ENCODE data around the gene LIN37. TPM values are rescaled to one million over a fixed set of nuclear protein-coding genes. Genes with fewer than 3 reads are reported as not detected.

The LIN37 gene
- polyA plus RNA-seq (ENCODE audit: insufficient read length in 10 of 10), result 10 to 100 TPM in 4 of 10 donors, 1 to 10 TPM in 6; 7.9 to 13.1 (median 9.6) TPM
- long read RNA-seq, donor 1, partial matches to known transcripts, result 0 of 3 reads
- long read RNA-seq, donor 1, other reads (novel, unspliced or antisense), result 0 of 3 reads
- long read RNA-seq, donor 2, partial matches to known transcripts, result 0 of 1 reads
- long read RNA-seq, donor 2, other reads (novel, unspliced or antisense), result 0 of 1 reads
- long read RNA-seq, donor 3, result 0 reads
- long read RNA-seq, donor 4, partial matches to known transcripts, result 0 of 2 reads
- long read RNA-seq, donor 4, other reads (novel, unspliced or antisense), result 0 of 2 reads
- long read RNA-seq, donor 5, partial matches to known transcripts, result 0 of 2 reads
- long read RNA-seq, donor 5, other reads (novel, unspliced or antisense), result 0 of 2 reads
- long read RNA-seq, donor 6, partial matches to known transcripts, result 0 of 1 reads
- long read RNA-seq, donor 6, other reads (novel, unspliced or antisense), result 0 of 1 reads
- long read RNA-seq, donor 7, partial matches to known transcripts, result 0 of 2 reads
- long read RNA-seq, donor 7, other reads (novel, unspliced or antisense), result 0 of 2 reads
- long read RNA-seq, donor 8, partial matches to known transcripts, result 0 of 1 reads
- long read RNA-seq, donor 8, other reads (novel, unspliced or antisense), result 0 of 1 reads
- long read RNA-seq, donor 9, result 0 reads

GRCh38 chr19:35748106-35749020 lies at the start of gene LIN37:
Gene LIN37 (plus strand): TSS chr19:35748576. CDS start chr19:35748725, 149 bp downstream.
- DNase-seq, result peak; percentile 100

GRCh38 chr19:35702223-35703012 lies 46.0 kb upstream of the LIN37 start:
- DNase-seq, result peak; percentile 95 to 97 (median 96)

- no peak for DNase-seq
These were observed 45.0 kb upstream of the LIN37 start for GRCh38 chr19:35703343-35703742.

GRCh38 chr19:35704218-35704617 lies 44.2 kb upstream of the LIN37 start, which contains the start of gene ZBTB32:
Gene ZBTB32 (plus strand): TSS chr19:35704558. CDS start chr19:35714627, 10,069 bp downstream.
- DNase-seq, result peak in 2 of 3 donors; percentile 25 to 53

- no peak for DNase-seq
These were observed 40.0 kb upstream of the LIN37 start for GRCh38 chr19:35708391-35708790.

GRCh38 chr19:35710784-35711723 lies 37.3 kb upstream of the LIN37 start:
- no peak for DNase-seq

GRCh38 chr19:35712567-35713505 lies 35.5 kb upstream of the LIN37 start:
- DNase-seq, result no peak

GRCh38 chr19:35713506-35713850 lies 34.9 kb upstream of the LIN37 start:
- no peak for DNase-seq

GRCh38 chr19:35713904-35714495 lies 34.4 kb upstream of the LIN37 start:
- DNase-seq, result no peak

GRCh38 chr19:35714601-35715354 lies 33.6 kb upstream of the LIN37 start:
- DNase-seq, result no peak

GRCh38 chr19:35715355-35715809 lies 33.0 kb upstream of the LIN37 start:
- no peak for DNase-seq

- peak in 1 of 3 donors; percentile 68 for DNase-seq
These were observed 32.2 kb upstream of the LIN37 start for GRCh38 chr19:35715981-35716800.

GRCh38 chr19:35716801-35717664 lies 31.3 kb upstream of the LIN37 start:
- peak; percentile 74 to 99 (median 89) for DNase-seq

- peak in 2 of 3 donors; percentile 96 for DNase-seq
These were observed 30.6 kb upstream of the LIN37 start, which contains the start of gene KMT2B for GRCh38 chr19:35717665-35718344. Gene KMT2B (plus strand): TSS chr19:35718003. CDS start chr19:35718019, 16 bp downstream.

Measured in muscle of back (tissue), 13 donors.